Activated T-cell treated with anti-CD3 and anti-CD28 coated beads for 48 hours (primary cell): ENCODE data around the gene TTC7B.
"Not testable (repeated sequence)": the region's sequence is repeated elsewhere in the genome, so short reads cannot be mapped to it uniquely, and the experiment has no call there.

ENCODE experiments used
- DNase-seq: peaks from one replicate; pipeline ENCODE4 v3.0.0-alpha.2; 2020; ENCODE audit warnings: low read depth

Gene TTC7B

DNA sequence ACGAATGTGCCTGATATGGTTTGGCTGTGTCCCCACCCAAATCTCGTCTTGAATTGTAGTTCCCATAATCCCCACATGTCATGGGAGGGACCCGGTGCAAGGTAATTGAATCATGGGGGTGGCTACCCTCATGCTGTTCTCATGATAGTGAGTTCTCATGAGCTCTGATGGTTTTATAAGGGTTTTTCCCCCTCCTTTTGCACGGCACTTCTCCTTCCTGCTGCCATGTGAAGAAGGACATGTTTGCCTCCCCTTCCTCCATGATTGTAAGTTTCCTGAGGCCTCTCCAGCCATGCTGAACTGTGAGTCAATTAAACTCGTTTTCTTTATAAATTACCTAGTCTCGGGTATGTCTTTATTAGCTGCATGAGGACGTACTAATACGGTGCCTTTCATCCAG, 289.7 kb downstream of the TTC7B start:
- not testable (repeated sequence) for DNase-seq

DNA sequence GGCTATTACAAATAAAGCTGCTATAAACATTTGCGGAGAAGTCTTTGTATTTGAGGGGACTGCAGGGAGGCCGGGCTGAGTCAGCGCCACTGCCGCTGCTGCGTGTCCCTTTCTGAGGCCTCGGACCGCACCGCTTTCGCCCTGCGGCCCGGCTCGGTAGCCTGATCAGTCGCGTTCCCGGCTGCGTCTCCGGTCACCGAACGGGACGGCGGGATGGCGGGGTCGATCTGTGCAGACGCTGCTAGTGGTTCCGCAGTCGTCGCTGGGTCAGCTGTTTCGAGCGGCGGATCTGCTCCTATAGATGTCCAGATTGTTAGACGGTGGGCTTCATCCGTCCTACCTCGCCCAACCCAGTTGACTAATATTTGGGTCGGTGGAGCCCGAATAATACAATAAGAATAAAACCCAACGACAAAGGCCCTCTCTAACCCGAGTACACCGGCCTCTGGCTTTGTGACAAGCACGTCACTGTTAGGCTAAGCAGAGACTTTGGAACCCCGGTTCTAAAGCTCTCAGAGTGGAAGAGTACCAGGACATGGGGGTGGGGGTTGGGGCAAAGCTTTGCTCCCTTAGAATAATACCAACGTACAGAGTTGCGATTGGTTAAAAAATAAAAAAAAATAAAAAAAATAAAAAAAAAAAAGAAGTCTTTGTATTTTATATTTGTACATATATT, 290.7 kb downstream of the TTC7B start:
- DNase-seq: not testable (repeated sequence)

DNA sequence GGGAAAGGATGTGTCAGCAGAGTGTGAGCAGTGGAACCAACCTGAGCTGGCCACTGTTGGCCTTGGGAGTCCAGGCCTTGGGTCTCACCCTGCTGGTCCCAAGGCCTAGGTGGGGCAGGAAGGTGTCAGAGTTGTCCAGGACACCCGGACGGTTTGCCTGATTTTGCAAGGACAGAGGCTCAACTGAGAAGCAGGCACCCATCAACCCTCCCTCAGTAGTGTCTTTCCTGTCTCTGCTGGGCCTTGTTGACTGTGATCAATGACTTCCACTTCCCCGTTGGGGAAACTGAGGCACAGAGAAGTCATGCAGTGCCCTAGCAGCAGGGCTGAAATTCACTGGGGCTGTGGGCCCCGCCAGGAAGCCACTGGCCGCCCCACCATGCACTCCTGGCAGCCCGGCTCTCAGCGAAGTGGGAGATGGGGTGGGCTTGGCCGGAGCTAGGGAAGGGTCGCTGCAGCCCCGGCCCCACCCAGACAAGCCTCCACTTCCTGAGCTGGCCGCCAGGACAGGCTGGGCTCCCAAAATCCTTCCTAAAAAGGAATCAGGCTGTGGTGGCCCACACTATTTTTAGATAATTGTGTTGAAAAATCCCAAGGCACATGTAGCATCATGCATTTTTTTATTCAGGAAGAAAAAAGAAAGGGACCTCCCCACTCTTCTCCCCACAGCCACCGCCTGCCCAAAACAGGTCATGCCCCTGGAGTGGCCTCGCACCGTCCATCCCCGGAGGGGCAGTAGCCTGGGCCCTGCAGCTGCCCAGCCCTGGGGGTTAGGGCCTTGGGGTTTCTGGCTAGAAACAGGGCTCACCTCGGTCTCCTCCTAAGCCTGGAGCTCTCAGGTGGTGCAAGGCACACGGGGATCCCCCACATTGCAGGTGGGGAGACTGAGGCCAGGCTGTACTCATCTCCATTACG, 292.0 kb downstream of the TTC7B start:
- DNase-seq: no peak

DNA sequence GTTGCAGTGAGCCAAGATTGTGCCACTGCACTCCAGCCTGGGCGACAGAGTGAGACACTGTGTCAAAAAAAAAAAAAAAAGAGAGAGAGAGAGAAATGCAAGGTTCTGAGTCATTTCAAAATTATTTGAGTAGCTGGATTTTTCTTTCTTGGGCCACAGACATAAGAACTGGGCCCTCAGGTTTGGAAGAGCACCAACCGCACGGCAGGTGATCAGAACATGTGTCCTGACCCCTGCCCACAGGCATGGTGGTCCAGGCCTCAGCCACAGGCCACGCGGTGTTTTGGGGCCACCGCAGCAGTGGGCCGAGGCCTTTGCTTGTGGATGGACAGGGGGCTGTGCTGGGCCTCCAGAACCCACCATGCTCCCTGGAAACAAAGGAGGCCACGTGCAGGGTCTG, 292.7 kb downstream of the TTC7B start:
- no peak for DNase-seq

DNA sequence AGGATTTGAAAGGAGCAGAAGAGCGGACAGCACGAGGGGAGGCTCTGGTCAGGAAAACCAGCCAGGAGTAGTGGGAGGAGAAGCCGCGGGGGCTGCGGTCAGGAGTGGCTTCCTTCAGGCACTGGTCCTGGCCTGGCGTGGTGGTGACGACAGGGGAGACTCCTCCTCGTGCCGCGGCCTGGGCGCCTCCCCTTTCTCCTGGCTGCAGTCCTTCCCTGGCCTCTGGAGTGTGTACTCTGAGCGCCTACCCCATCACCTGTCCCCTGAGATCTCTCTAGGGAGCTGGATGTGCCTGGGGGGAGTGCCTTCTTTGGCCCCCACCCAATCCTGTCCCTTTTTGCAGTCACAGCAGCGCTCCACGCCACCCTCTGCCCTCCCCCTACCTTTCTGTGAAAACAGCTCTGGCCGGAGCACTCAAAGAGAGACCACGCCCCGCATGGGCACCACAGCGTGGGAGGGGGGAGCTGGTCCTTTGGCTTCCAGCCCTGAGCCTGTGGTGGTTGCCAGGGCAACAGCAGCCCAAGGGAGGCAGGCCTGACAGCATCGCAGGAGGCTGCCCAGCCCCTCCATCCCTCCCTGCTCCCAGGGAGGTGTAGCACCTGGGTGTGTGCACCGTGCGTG, 293.5 kb downstream of the TTC7B start:
- no peak for DNase-seq

DNA sequence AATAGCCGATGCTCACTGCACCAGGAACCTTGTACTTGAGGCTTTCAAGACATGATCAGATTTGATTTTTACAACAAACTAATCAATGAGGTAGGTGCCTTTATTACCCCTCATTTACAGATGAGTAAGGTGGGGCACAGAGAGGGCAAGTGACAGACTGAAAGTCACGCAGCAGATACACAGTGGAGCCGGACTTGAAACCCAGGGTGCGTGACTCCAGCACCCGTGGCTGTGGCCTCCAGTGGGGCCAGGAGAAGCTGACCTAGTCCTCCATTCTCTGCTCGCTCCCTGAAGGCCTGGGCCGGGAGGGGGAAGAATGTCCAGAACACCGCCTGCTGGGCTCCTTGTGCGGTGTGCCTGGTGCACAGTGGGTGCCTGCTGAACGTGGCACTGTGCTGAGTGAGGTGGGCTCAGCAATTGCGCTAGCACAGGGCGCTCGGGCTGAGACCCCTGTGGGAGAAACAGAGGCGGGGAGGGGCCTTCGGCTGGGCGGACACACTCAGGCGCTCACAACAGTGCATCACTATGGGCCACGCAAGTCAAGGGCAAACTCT, 294.2 kb downstream of the TTC7B start:
- DNase-seq: no peak

DNA sequence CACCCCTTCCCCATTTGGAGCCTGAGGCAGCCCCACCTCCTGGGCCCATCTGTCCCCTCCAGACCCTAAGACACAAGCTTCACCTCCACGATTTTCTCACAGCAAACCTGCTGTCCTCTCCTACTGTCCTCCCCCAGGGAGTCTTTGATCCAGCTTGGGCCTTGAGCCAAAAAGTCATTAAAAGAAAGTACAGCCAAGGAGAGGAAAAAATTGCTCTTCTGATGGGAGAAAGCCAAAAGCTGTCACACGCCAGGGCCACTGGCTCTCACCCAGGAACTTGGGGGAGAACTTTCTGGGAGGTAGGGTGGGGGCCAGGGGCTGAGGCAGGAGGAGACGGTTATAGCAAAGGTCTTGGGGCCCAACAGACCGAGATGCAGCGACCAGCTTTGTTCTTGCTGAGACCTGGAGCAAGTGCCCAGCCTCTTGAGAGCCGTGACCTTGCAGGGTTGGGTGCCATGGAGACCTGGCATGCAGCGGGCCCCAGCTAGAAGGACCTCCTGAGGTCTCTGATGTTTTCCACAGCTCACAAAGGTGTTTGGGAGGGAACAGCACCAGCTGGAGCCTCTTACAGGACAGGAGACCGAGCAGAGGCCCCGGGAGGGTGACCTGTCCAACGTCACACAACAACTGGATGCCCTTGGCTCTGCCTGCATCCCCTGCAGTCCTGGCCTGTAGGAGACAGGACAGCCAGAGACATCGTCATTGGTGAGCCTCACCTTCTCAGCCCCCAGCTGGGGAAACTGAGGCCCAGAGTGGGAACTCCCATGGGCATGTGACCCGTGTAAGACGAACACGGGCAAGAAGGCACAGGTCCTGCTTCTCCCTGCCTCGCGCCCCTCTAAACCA, 294.9 kb downstream of the TTC7B start:
- no peak for DNase-seq

DNA sequence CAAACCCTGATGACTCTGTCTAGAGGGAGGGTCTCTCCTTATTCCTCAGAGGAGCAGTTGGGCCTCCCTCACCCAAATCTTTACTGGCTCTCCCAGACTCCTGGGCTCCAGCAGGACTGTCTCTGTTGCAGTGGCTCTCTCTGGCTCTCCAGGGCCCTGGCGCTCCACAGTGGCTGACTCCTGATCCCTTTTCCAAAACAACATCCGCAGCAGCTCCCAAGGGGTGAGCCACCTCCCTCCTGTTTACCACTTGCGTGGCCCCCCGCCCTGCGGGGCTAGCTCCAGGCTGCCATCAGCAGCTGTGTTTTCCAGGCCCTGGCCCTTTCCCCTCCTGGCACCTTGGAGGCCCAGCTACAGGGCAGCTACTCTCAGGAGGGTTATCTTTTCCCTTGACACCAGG, 295.9 kb downstream of the TTC7B start:
- no peak for DNase-seq

DNA sequence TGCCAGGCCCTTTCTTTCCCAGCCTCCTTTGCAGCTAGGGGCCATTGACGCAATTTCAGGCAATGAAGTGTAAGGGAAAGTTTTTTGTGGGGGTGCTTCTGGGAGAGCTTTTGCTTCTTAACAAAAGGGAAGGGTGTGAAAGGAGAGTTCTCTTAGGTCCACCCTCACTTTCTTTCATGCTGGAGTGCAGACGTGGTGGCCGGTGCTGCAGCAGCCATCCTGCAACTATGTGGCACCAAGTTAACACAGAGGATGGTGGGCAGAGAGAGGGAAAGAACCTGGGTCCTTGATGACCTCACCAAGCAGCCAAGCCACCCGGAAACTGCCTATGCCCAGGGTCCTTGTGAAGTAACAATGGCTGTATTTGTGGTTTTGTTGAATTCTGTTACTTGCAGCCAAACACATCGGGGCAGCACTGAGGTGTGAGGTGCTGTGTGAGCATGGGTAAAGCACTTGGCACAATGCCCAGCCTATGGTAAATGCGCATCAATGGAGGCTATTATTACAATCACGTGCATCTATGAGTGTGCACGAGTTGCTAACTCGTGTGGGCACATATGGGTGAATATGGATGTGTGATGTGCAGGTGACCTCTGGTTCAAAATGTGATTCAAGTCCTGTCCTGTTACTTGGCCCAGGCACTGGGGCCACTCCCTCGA, 296.8 kb downstream of the TTC7B start:
- no peak for DNase-seq

DNA sequence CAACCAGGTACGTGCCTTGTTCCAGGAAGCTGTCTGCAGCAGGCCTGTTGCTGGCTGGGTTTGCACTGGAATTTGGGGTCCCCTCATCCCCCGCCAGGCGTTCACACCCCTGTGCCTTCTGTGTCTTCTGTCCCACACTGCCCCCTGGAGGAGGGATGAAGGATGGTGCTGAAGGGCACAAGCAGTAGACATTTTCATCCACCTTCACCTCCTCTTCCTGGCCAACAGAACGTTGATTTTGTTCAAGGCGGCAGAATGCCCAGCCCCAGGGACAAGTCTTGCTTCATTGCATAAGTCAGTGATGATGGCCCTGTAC, 297.3 kb downstream of the TTC7B start:
- DNase-seq: peak; percentile 44

DNA sequence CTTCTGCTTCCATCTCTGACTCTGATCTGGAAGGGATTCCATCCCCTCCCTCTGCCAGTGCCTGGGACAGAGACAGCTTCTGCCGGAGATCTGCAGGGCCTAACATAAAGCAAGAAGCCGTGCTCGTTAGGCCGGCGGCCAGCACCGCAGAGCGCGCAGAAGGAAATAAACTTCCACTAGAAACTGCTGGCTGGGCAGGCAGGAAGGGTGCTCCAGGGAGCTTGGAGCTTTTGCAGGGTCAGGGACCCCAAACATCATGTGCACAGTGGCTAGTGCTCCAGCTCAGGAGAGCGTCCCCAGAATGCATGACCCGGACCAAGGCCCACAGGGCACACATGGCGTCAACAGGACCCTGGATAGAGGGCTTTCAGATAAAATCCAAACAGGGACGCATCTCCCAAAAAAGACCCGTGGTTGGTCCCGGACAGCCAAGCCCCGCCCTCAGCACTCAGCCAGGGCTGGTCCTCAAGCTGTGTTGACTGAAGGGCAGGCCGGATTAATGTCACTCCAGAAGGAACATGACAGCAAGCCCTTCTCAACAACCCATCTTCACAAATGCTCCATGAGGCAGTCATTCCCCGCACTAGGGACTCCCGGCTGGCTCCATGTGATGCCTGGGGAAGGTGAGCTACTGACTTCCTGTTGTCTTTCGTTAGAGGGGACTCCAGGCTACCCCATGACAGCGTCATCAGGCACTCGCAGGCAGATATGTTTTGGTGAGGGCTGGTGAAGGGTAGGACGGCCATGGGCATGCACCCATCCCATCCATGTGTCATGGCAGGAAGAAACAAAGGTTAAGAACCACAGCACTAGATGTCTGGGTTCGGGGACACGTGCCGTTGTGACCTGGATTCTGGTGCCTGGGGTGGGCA, 297.9 kb downstream of the TTC7B start:
- no peak for DNase-seq

DNA sequence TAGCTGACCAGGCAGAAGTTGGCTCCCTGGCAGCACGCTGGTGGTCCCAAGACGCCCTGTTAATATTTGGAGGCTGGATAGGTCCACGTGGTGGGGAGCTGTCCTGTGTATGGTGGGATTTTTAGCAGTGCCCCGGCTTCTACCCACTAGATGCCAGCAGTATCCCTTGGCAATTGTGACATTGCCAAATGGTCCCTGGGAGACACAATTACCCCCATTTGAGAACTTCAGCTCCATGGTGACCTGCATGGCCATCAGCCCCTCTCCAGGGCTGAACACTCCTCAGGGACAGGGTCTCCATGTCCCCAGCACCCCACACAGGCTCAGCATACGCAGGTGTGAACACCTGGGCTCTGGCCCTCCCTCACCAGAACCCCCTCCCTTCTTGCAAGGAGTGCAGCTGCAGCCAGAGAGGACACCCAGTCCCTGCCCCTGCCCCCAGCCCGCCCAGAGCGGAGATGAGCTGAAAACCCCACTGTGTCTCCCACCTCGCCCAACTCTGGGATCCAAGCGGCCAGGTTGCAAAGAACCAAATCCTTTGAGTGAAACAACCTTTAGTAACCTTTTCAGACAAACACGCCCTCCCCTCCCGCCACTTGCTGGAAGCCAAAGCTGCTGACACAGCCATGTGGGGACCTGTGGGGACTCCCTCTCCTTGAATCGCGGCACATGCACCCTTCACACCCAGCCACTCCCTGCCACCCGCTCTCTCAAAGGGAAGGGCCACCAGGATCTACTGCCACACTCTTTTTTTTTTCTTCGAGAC, 299.0 kb downstream of the TTC7B start:
- DNase-seq: no peak

DNA sequence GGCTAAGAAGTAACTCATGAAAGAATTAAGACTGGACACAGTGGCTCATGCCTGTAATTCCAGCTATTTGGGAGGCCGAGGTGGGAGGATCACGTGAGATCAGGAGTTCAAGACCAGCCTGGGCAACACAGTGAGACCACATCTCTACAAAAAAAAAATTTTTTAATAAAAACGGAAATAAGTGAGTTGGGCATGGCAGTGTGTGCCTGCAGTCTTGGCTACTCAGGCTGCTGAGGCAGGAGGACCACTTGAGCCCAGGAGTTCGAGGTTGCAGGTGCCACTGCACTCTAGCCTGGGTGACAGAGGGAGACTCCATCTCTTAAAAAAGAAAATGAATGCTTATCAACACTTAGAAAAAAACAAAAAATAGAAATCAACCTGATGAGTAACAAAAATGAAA, 301.7 kb downstream of the TTC7B start:
- no peak for DNase-seq

DNA sequence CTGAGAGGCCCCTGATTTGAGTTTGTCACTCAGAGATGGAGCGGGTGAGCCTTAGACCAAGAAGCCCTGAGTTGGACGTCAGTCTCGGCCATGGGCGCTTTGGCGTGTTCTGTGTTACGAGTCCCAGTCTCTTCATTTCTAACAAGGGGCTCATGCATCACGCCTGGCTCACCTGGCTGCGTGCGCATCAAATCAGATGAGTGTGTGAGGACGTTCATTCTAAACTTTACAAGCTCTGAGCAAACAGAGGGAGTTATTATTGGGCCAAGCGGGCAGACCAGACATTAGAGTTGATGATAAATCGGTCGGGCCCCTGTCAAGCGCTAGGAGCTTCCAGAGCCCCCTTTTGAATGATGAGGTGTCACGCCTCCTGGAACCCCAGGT, 302.2 kb downstream of the TTC7B start:
- DNase-seq: no peak

DNA sequence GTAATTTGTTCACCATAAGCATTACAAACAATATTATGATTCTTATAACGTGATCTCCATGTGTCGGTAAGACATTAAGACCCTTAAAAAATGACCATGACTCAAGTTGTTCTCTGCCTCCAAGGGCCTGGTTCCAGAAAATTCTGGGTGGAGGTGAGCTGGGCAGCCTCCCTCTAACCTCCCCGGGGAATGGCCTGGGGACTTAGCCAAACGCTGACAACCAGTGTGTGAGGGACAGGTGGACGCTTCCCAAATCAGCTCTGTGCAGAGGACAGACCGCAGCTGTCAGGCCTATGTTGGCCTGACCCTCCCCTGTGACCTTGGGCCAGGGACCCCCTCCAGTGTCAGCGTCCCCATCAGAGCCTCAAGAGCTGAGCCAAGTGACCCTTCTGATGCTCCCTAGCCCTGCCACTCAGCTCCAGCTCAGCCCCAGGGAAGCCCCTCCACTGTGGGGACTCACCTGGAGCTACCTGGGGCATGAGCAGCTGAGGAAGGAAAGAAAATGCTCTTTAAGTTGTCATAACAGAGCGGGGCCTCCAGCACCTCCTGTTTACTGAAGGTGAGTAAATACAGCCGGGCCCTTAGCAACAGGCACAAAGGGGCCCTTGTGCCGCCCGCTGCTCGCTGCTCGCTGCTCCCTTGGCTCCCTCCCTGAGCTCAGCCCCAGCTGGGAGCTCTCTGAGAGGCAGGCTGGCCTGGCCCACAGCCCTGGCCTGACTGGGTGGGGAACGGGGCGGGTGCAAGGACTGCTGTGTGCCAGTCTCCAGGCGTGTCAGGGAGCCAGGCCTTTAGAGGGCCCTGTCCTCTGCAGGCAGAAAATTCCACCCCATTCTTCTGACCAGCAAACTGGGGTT, 302.8 kb downstream of the TTC7B start:
- no peak for DNase-seq

DNA sequence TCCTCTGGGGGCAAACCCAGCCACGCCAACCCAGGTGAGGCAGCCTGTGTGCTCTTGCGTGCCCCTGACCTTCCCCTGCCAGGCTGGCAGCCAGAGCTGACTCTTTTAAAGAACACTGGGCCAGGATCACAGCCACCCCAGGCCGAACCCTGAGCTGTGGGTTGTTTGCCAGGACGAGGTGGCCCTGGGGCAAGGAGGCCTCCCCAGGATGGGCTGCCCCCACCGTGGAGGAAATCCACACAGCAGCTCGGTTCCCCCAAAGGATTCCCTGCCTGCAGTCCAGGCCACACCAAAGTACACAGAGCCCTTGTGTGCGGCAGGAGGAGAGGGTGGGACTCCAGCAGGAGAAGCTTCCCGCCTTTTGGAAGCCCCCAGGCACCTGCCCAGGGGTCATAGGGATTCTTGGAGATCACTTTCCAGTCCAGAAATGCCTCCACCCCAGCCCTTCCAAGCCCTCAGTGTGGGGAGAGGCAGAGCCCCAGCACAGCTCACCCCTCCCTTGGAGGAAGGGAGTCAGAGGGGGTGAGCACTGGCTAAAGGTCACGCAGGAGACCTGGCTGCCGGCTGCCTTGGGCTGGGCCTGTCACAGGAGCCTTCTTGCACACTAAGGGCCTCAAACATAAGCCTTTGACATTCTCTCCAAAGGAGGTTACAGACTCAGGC, 303.8 kb downstream of the TTC7B start:
- DNase-seq: no peak

DNA sequence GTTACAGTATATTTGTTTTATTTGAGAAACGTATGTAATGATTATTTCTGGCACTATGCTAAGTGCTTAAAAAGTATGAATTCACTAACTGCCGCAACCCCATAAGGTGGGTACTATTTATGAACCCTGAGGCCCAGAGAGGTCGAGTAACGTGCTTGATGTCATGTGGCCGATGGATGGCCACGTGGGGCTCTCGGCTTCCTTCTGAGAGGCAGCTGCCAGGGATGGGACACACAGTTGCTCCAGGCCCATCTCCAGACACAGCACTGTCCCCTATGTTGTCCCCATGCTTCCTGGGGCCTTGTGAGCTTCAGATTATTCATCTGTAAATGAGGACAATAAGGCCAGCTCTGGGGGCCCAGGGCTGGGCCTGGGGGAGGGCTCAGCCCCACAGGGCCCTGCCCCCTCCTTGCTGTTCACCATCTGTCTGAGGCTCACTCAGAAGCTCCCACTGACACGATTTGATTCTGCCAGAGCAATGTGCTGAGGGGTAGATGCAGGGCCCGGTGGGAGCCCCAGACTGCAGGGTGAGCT, 304.4 kb downstream of the TTC7B start:
- DNase-seq: no peak

DNA sequence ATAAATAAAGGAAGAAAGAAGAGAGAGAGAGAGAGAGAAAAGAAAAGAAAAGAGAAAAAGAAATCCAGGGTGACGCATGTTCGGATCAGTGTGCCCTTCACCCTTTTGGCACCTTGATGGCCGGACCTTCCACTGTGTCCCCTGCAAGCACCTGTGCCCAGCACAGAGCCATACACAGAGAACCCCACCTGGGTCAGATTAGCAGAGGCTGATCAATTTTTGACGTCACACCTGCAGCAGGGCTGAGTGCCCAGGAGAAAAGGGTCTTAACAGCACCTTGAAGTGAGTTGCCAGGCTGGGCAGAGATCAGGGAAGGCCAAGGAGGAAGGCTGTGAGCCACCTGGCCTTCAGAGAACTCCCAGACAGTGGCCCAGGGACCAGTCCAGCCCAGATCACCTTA, 305.0 kb downstream of the TTC7B start:
- no peak for DNase-seq
